SH-SY5Y (cell line): Measurements from ENCODE around the gene GLI3.

Experiments used
- GATA2 ChIP-seq: IDR thresholded peaks from 2 replicates; pipeline ENCODE4 v1.6.1; 2011; ENCODE audit warnings: mild to moderate bottlenecking, low read depth, low read length
- GATA3 ChIP-seq: IDR thresholded peaks from 2 replicates; pipeline ENCODE4 v1.6.1; 2011; ENCODE audit warnings: low read depth, mild to moderate bottlenecking, low read length, moderate library complexity

GRCh38 chr7:42084263-42084662, 152.7 kb downstream of the GLI3 start:
- TF ChIP-seq GATA3 (no peak), GATA2 (no peak)
